Esophagus mucosa (tissue), 1 donor: ENCODE results near the gene CPD. TPM values are rescaled to one million over a fixed set of nuclear protein-coding genes. Genes with fewer than 3 reads are reported as not detected.
"Not testable (repeated sequence)": the region's sequence is repeated elsewhere in the genome, so short reads cannot be mapped to it uniquely, and the experiment has no call there.

Source experiments
- ATAC-seq: fragments of 200-7000 bp; cut with Tn5 transposase; one replicate; pipeline ENCODE4 v1.9.1; 2020
- total RNA-seq: library from RNA; stranded (reverse); gene quantifications from one replicate; pipeline ENCODE4 v1.2.4, GENCODE V29; 2023
- donor health status: DM: yes; HTN: yes; CAD: no.

CPD gene
- total RNA-seq, 1 donor from 2014 or later = 41.7 TPM

- no peak for ATAC-seq
These were observed 50.4 kb downstream of the CPD start for GRCh38 chr17:30429155-30429554.

DNA sequence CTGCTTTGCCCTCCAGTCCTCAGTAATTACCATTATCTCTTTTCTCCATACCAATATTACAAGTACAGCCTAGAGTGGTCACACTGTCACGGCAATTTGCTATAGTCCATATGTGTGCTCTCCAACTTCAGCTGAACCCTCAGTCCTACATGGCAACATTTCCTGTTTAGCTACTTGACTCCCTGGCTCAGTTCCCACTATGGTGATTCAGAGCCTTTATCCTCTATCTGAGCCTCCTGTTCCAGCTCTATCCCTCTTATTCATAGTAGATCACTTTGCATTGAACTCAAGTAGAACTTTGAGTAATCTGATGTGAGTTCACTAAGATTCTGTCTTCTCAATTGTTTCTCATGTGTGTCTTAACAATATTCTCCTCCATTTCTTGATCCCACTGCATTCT, 54.8 kb downstream of the CPD start:
- peak; percentile 97 for ATAC-seq

- no peak for ATAC-seq
These were observed 58.0 kb downstream of the CPD start for GRCh38 chr17:30436729-30437128.

DNA sequence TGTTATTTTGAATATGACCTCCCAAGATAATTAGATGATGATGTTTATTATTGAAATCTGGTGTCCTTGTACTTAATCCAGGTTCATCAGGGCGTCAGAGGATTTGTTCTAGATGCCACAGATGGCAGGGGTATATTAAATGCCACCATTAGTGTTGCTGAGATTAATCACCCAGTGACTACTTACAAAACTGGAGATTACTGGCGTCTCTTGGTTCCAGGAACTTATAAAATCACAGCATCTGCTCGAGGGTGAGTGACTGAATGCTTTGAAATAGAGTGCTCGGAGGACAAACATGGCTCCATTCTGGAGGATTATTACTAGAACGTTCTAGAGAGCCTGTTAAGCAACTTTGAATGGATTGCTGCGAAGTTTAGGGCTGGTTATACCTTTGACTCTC, 65.0 kb downstream of the CPD start:
- no peak for ATAC-seq

- ATAC-seq = not testable (repeated sequence)
These were observed 67.9 kb downstream of the CPD start for GRCh38 chr17:30446640-30447039.

DNA sequence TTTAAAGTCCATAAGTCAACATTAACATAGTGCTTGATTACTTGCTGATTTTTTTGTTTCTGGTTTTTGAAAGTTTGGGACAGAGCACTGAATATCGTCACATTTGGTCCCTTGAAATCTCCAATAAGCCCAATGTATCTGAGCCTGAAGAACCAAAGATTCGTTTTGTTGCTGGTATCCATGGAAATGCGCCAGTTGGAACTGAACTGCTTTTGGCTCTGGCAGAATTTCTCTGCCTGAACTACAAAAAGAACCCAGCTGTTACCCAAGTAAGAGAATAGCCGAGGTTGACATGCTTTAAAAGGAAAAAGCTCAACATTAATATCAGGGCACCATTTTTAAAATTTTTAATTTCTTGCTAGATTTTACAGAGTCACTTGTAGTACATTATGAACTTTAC, 70.8 kb downstream of the CPD start:
- no peak for ATAC-seq

- ATAC-seq = no peak
These were observed 71.6 kb downstream of the CPD start for GRCh38 chr17:30450125-30451027.

DNA sequence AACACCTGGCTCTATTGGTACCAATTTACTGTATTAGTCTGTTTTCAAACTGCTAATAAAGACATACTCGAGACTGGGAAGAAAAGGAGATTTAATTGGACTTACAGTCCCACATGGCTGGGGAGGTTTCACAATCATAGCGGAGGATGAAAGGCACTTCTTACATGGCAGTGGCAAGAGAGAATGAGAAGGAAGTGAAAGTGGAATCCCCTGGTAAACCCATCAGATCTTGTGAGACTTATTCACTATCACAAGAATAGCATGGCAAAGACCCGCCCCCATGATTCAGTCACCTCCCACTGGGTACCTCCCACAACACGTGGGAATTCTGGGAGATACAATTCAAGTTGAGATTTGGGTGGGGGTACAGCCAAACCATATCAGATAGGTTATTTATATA, 75.9 kb downstream of the CPD start:
- ATAC-seq = no peak

- no peak for ATAC-seq
These were observed 79.6 kb downstream of the CPD start for GRCh38 chr17:30458371-30458770.

- ATAC-seq = not testable (repeated sequence)
These were observed 80.2 kb downstream of the CPD start for GRCh38 chr17:30458797-30459413.

- ATAC-seq = no peak
These were observed 89.7 kb downstream of the CPD start for GRCh38 chr17:30468465-30468864.

DNA sequence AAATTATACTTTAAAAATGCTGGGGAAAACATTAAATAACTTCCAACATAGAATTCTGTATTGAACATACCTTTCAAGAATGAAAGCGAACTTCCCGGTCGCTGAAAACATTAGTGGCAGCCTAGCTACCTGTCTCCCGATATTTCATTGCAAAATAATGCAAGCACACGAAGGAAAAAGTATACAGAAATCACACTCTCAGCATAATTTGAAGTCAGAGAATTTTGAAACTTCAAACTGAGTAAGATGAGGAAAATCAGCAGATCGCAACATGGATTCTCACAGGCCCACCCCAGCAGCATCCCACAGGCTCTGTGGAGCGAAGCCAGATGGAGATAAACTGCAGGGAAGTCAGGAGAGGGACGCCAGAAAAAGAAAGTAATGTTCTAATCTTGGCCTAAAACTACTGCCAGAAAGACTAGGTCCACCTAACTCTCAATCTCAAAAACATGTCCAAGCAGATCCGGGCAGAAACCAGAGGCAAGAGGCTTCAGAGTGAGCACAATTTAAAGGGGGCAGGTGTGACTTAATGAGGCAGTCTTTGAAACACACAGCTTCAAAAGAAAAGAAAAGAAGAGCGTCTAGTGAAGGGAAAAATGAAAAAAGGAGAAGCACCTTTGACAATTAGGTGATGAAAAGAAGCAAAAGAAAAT, 93.6 kb downstream of the CPD start:
- ATAC-seq = no peak

- ATAC-seq = no peak
These were observed 96.5 kb downstream of the CPD start for GRCh38 chr17:30475206-30475605.

DNA sequence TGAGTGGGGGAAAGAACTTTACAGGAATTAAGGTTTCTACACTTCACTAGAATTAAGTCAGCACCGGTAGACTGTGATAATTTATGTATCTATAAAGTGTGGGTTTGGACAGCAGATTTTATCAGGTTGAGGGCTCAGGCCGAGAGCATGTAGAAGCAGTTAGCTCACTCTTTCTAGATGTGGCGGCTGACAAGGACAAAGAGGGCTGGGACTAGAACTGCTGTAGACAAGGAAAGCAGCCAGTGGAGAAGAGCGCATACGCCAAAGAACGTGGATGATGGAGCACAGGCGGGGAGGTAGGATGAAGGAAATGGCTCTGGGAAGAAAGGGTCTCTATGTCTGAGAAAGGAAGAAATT, 98.0 kb downstream of the CPD start:
- peak; percentile 6 for ATAC-seq

DNA sequence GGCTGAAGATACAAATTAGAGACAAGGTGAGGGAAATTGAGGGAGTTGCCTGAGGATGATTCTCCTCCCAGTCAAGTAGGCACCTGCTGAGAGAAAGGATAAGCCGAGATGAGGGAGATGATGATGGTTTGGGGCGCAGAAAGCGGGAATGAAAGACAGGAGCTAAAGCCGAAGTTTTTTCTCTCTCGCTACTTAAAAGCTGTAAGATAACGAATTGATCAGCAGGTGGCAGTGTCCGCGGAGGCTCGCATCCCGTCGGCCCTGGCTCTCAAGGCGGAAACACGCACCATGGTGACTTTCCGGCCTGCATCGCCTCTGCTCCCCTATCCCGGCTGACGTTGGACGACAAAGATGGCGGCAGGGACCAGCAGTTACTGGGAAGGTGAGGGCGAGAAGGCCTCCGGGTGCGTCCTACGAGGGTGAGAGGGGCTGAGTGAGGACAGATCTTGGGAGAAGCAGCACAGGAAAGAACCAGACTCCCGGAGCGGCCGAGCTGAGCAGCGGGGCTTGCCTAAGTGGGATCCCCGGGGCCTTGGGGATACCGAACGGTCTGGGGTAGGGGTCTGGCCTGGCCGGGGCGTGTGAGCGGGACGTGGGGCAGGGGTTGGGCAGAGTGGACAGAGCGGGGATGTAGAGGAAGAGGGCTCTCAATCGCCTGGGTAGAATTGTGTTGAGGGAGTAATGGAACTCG, 98.5 kb downstream of the CPD start, which contains the start of gene GOSR1:
Gene GOSR1 (plus strand): TSS at position 326 of the 691 bp plus-strand sequence. CDS start 26 bp downstream, at position 352.
- ATAC-seq = peak; percentile 98

DNA sequence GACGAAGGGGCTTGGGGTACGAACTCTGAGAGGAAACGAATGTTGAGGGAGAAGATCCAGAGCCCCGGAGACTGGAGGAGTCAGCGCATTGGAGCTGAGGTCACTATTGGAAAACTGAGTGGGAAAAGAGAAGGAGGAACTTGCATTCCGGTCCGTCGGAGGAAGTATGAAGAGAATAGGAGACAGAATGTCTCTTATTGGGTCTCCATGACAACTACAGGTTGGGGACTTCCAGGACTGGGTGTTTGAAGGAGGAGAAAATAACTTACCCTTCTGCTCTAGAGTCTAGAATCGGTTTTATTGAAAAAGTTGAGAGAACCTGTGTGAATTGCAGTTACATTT, 99.0 kb downstream of the CPD start:
- ATAC-seq = peak; percentile 12

- no peak for ATAC-seq
These were observed 103.8 kb downstream of the CPD start for GRCh38 chr17:30482555-30482954.

GRCh38 chr17:30483159-30483558, 104.4 kb downstream of the CPD start:
- no peak for ATAC-seq

- no peak for ATAC-seq
These were observed 115.1 kb downstream of the CPD start for GRCh38 chr17:30493780-30494179.

GRCh38 chr17:30495586-30495985, 116.9 kb downstream of the CPD start:
- no peak for ATAC-seq

GRCh38 chr17:30503558-30503957, 124.8 kb downstream of the CPD start:
- no peak for ATAC-seq

GRCh38 chr17:30505868-30506417, 127.2 kb downstream of the CPD start:
- no peak for ATAC-seq

GRCh38 chr17:30506481-30506880, 127.8 kb downstream of the CPD start:
- no peak for ATAC-seq
